ENCODE results near the gene ANKRD42.
A peak's percentile ranks its signal among the peaks of the same experiment; 100 is the strongest.

DNA sequence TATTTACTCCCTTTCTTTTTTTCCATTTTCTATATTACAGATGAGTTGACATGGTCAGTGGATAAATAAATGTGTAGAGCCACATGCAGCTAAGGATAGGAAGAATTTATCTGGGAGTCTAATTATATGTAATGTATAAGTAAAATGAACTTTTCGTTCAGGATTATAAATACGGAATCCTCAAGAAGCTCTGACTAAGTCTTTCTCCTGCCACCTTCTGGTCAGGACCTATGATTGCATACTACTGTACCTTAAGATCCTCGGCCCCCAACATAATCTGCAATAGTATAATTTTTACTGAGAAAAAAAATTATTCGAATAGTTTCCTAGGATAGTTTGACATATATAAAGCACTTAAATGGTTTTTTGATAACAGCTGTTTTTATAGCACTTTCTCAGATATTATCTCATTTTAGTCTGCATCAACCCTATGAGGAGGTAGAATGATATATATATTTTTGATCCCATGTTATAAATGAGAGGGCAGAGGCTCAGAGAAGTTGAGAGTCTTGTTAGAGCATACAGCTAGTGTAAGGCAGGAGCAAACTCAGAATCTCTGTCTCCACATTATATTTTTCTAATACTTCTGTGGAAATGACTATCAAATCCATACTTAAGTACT, 56.6 kb downstream of the ANKRD42 start:
- TF ChIP-seq, protein P1, sequence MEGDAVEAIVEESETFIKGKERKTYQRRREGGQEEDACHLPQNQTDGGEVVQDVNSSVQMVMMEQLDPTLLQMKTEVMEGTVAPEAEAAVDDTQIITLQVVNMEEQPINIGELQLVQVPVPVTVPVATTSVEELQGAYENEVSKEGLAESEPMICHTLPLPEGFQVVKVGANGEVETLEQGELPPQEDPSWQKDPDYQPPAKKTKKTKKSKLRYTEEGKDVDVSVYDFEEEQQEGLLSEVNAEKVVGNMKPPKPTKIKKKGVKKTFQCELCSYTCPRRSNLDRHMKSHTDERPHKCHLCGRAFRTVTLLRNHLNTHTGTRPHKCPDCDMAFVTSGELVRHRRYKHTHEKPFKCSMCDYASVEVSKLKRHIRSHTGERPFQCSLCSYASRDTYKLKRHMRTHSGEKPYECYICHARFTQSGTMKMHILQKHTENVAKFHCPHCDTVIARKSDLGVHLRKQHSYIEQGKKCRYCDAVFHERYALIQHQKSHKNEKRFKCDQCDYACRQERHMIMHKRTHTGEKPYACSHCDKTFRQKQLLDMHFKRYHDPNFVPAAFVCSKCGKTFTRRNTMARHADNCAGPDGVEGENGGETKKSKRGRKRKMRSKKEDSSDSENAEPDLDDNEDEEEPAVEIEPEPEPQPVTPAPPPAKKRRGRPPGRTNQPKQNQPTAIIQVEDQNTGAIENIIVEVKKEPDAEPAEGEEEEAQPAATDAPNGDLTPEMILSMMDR (IDR thresholded peaks at IDR 0.05) = peak; percentile 16 to 67 (median 46)
- no peak for TF ChIP-seq POLR2A (IDR thresholded peaks at IDR 0.05)

Data from sigmoid colon (tissue), 3 donors.